ENCODE results near the gene LRRC8C.

Gene LRRC8C

DNA sequence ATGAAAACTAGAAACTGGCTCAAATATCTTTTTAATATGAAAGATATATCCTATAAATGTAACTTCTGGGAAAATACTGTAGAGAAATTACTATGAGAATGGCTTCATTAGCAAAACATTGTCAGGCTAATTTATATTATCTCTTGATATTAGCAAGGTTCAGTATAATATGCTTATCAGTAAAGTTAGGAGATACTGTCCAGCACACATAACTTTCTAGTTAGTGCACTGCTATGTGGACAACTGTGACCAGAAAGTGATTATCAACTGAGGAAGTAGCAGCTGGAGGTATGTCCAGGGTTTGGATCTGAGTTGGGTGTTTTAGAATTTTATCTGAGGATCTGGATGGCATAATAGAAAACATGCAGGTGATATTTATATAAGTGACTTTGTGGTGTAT, 7.5 kb downstream of the LRRC8C start:
- peaks cover 11% of the 10 kb centered on the region for H3K27me3 ChIP-seq (ENCODE audit: control insufficient read depth, insufficient read depth, low read length)
- no peak overlapping the region for H3K27ac ChIP-seq (ENCODE audit: low read length)
- H3K4me3 ChIP-seq (ENCODE audit: low read length) = no peak overlapping the region
- no peak overlapping the region for H3K9ac ChIP-seq (ENCODE audit: low read length)
- H3K4me1 ChIP-seq (ENCODE audit: control insufficient read depth, low read depth, low read length) = no peaks in the 10 kb centered on the region
- H3K9me3 ChIP-seq (ENCODE audit: control insufficient read depth, low read depth, low read length) = no peaks in the 10 kb centered on the region
- H3K36me3 ChIP-seq (ENCODE audit: control insufficient read depth, low read depth, low read length) = no peaks in the 10 kb centered on the region

DNA sequence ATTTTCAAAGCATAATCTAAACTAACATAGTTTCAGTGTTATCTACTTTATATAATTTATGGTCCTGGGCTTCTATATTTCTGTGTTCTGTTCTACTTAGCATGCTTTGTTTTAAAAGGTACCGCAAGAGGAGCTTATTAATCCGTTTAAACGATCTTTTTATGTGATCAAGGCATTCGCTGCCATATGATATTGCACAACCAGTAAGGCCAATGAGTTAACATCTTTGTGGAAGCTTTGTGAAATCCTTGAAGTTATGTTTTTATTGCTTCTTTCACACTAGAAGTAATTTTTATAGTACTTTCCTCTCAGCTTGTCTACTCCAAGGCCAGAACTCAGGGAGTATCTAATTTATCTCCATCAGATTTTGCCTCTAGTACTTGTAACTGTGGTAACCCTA, 8.9 kb downstream of the LRRC8C start:
- no peaks in the 10 kb centered on the region for H3K9me3 ChIP-seq (ENCODE audit: control insufficient read depth, low read depth, low read length)
- no peak overlapping the region for H3K9ac ChIP-seq (ENCODE audit: low read length)
- no peaks in the 10 kb centered on the region for H3K4me1 ChIP-seq (ENCODE audit: control insufficient read depth, low read depth, low read length)
- no peaks in the 10 kb centered on the region for H3K36me3 ChIP-seq (ENCODE audit: control insufficient read depth, low read depth, low read length)
- no peak overlapping the region for H3K4me3 ChIP-seq (ENCODE audit: low read length)
- no peaks in the 10 kb centered on the region for H3K27me3 ChIP-seq (ENCODE audit: control insufficient read depth, insufficient read depth, low read length)
- no peak overlapping the region for H3K27ac ChIP-seq (ENCODE audit: low read length)

DNA sequence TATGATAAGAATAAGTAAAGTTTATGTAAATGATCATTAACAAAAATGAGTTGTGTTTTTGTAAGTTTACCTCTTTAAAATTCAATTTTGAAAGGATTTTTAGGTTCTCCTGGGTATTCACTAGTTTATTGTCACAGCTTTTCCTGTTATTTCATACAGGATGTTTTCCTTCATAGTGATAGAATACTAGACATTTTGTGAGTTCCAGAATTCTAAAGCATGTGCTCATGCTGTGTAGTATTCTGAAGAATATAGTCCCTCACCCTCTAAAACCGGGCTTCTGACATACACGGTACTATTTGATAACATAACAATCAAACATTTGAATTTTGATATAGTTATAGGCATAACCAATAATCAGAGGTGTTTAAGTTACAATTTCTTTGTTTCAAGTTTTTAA, 10.7 kb downstream of the LRRC8C start:
- H3K36me3 ChIP-seq (ENCODE audit: control insufficient read depth, low read depth, low read length) = no peaks in the 10 kb centered on the region
- H3K9ac ChIP-seq (ENCODE audit: low read length) = no peak overlapping the region
- no peak overlapping the region for H3K27ac ChIP-seq (ENCODE audit: low read length)
- no peaks in the 10 kb centered on the region for H3K27me3 ChIP-seq (ENCODE audit: control insufficient read depth, insufficient read depth, low read length)
- H3K4me1 ChIP-seq (ENCODE audit: control insufficient read depth, low read depth, low read length) = no peaks in the 10 kb centered on the region
- no peak overlapping the region for H3K4me3 ChIP-seq (ENCODE audit: low read length)
- no peaks in the 10 kb centered on the region for H3K9me3 ChIP-seq (ENCODE audit: control insufficient read depth, low read depth, low read length)

DNA sequence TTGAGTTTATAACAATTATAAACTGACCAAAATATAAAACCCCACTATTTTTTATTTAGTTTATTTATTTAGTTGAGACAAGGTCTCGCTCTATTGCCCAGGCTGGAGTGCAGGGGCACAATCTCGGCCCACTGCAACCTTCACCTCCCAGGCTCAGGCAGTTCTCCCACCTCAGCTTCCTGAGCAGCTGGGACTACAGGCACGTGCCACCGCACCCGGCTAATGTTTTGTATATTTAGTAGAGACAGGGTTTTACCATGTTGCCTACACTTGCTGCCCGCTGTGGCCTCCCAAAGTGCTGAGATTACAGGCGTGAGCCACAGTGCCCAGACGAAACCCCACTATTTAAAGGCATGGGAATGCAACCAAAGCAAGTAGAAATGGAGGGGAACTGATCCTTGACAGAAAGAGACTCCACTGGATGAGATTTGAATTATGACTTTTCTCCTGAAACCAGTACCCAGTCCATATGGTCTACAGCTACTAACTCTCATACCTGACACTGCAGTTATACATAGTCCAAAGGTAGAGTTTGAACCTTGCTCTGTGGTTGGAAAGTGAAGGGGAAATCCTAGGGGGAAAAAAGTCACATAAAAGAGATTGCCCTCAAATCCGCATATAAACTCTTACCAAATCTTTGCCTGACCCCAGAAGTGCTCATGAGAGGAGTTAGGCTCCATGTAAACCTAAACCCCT, 11.3 kb downstream of the LRRC8C start:
- H3K9ac ChIP-seq (ENCODE audit: low read length) = no peak overlapping the region
- H3K4me3 ChIP-seq (ENCODE audit: low read length) = no peak overlapping the region
- H3K27ac ChIP-seq (ENCODE audit: low read length) = no peak overlapping the region
- H3K36me3 ChIP-seq (ENCODE audit: control insufficient read depth, low read depth, low read length) = no peaks in the 10 kb centered on the region
- no peaks in the 10 kb centered on the region for H3K27me3 ChIP-seq (ENCODE audit: control insufficient read depth, insufficient read depth, low read length)
- no peaks in the 10 kb centered on the region for H3K4me1 ChIP-seq (ENCODE audit: control insufficient read depth, low read depth, low read length)
- no peaks in the 10 kb centered on the region for H3K9me3 ChIP-seq (ENCODE audit: control insufficient read depth, low read depth, low read length)

DNA sequence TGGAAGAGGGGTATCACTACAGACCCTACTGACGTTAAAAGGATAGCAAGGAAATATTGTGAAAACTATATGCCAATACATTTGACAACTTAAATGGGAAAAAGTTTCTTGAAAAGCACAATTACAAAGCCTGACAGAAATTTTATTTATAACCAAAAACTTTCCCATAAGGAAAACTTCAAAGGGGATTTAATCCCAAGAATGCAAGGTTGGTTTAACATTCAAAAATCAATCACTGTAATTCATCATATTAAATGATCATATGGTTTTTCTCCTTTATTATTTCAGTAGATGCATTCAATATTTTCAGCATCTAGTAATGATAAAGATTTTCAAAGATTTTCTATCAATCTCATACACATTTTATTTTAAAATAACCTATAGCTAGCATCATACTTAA, 13.3 kb downstream of the LRRC8C start:
- H3K4me1 ChIP-seq (ENCODE audit: control insufficient read depth, low read depth, low read length) = peaks cover 3% of the 10 kb centered on the region
- H3K36me3 ChIP-seq (ENCODE audit: control insufficient read depth, low read depth, low read length) = no peaks in the 10 kb centered on the region
- no peak overlapping the region for H3K27ac ChIP-seq (ENCODE audit: low read length)
- H3K9ac ChIP-seq (ENCODE audit: low read length) = no peak overlapping the region
- no peaks in the 10 kb centered on the region for H3K27me3 ChIP-seq (ENCODE audit: control insufficient read depth, insufficient read depth, low read length)
- H3K4me3 ChIP-seq (ENCODE audit: low read length) = no peak overlapping the region
- no peaks in the 10 kb centered on the region for H3K9me3 ChIP-seq (ENCODE audit: control insufficient read depth, low read depth, low read length)

DNA sequence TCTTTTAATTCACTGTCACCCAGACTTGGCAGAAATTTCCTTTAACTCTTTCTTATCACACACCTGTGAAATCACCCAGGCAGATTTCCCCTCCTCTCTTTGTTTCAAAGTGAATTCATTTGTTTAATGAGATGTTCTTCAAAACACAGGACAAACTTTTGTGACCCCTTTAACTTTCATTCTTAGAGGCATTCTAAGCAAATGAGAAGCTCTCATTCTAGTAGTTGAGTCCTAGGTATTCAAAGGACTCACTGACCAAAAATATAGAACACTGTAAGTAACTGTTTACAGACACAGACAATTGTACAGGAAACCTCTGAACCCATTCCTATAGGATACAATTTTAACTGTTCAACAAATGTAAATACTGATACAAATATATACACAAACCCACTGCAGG, 16.9 kb downstream of the LRRC8C start:
- H3K4me3 ChIP-seq (ENCODE audit: low read length) = no peak overlapping the region
- peaks cover 3% of the 10 kb centered on the region for H3K4me1 ChIP-seq (ENCODE audit: control insufficient read depth, low read depth, low read length)
- H3K27me3 ChIP-seq (ENCODE audit: control insufficient read depth, insufficient read depth, low read length) = no peaks in the 10 kb centered on the region
- no peak overlapping the region for H3K27ac ChIP-seq (ENCODE audit: low read length)
- H3K9ac ChIP-seq (ENCODE audit: low read length) = peak overlapping the region; percentile 6
- H3K9me3 ChIP-seq (ENCODE audit: control insufficient read depth, low read depth, low read length) = no peaks in the 10 kb centered on the region
- H3K36me3 ChIP-seq (ENCODE audit: control insufficient read depth, low read depth, low read length) = no peaks in the 10 kb centered on the region

DNA sequence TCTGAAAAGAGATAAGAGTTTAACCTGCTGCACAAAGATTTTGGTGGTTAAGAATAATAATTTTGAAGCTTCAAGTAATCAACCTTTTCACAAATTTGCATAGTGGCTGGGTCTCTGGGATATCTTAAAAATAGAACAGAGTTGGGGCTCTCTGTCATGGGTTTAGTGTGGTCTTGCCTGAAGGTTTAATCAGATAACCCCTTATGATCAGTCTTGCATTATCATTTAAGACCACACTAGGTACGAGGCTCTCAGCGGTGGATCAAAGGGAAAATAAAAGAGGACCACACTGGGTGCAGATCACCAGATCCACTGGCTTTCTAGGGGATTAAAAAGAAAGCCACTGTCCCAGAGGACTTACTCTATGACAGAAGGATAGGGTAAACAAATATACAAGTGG, 19.5 kb downstream of the LRRC8C start:
- Histone ChIP-seq H3K4me3 (ENCODE audit: low read length) (no peak overlapping the region), H3K36me3 (ENCODE audit: control insufficient read depth, low read depth, low read length) (no peaks in the 10 kb centered on the region), H3K9ac (ENCODE audit: low read length) (no peak overlapping the region), H3K27ac (ENCODE audit: low read length) (no peak overlapping the region), H3K27me3 (ENCODE audit: control insufficient read depth, insufficient read depth, low read length) (no peaks in the 10 kb centered on the region), H3K9me3 (ENCODE audit: control insufficient read depth, low read depth, low read length) (no peaks in the 10 kb centered on the region), H3K4me1 (ENCODE audit: control insufficient read depth, low read depth, low read length) (peaks cover 3% of the 10 kb centered on the region)

DNA sequence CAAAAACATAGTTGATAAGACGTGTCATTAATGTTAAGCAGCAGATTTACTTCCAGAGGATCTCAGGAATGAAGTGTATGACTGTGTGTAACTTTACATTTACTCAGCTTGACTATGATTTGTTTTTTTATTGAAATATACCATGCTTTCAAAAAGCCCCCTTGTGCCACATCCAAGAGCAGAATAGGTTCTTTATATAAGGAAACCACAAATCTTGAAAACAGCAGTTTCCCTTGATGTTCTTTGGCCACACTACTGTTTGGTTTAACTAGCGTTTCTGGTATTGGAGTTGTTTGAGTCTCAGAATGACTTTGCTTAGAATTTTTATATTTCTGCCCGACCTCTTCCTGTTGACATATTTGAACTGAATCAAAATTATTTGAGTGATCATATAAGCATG, 25.0 kb downstream of the LRRC8C start:
- H3K4me1 ChIP-seq (ENCODE audit: control insufficient read depth, low read depth, low read length) = no peaks in the 10 kb centered on the region
- H3K9ac ChIP-seq (ENCODE audit: low read length) = no peak overlapping the region
- H3K27me3 ChIP-seq (ENCODE audit: control insufficient read depth, insufficient read depth, low read length) = no peaks in the 10 kb centered on the region
- no peaks in the 10 kb centered on the region for H3K36me3 ChIP-seq (ENCODE audit: control insufficient read depth, low read depth, low read length)
- H3K4me3 ChIP-seq (ENCODE audit: low read length) = no peak overlapping the region
- H3K27ac ChIP-seq (ENCODE audit: low read length) = no peak overlapping the region
- H3K9me3 ChIP-seq (ENCODE audit: control insufficient read depth, low read depth, low read length) = no peaks in the 10 kb centered on the region

DNA sequence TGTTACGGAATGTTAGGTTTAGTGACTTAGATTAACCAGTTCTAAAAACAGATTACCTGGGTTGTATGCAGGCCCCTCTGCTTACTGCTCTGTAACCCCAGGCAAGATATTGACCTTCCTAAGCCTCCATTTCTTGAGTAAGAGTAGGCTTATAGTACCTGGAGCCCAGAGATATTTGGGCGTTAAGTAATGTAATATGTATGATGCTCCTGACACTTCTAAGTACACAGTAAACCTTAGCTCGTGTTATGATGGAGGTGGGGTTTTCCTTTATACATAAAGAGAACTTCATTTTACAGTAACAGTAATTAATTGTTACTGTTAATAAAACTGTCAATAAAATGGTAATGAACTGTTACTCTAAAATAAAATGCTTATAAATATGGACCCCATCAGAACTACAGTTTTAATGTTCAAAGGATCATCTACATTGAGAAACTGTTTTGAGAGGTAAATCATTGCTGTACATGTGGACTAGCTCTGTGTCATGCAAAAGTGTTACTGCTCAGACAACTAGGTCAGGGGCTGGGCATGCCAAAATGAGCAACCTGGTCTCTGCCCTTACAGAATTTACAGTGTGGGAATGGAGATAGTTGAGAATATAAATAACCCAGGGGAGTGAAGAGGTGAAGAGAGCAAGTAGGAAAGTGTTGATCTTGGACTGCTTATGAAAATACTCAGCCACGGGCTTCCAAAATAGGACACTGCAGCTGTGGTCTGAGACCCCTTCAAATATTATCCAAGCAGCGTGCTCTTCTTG, 26.6 kb downstream of the LRRC8C start:
- no peaks in the 10 kb centered on the region for H3K36me3 ChIP-seq (ENCODE audit: control insufficient read depth, low read depth, low read length)
- H3K4me1 ChIP-seq (ENCODE audit: control insufficient read depth, low read depth, low read length) = no peaks in the 10 kb centered on the region
- H3K4me3 ChIP-seq (ENCODE audit: low read length) = no peak overlapping the region
- no peak overlapping the region for H3K27ac ChIP-seq (ENCODE audit: low read length)
- H3K27me3 ChIP-seq (ENCODE audit: control insufficient read depth, insufficient read depth, low read length) = no peaks in the 10 kb centered on the region
- no peaks in the 10 kb centered on the region for H3K9me3 ChIP-seq (ENCODE audit: control insufficient read depth, low read depth, low read length)
- no peak overlapping the region for H3K9ac ChIP-seq (ENCODE audit: low read length)

DNA sequence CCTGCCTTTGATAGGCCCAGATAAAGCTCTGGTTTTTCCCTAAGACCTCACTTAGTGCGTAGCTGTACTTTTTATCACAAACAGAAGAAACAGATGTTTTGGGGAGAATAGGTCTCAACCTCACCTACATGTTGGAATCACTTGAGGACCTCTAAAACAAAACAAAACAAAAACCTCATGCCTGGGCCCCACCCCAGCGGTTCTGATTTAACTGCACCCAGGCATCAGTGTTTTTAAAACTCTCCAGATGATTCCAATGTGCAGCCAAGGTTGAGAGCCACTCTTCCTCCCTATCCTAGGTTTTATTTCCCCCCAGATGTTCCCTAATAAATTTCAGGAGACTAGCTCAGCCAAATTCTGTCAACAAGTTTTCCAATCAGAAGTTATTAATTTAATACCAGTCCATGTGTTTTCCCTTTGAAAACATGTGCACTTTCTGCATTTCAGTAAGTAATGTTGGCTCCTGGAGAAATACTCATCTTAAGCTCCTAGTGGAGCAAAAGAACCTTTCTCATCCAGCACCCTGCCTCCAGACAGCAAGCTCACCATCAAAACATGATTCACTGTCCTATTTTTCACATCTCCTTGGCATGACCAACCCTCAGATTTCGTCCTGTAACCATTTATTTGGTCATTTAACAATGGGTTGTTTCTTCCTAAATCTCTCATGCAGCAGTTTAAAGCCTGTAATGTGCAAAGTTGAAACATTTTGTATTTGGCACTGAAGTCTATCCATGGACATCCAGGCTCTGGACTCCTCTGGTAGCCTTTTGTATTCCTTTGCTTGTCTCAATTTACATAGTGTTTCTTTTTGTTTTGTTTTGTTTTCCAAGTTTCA, 27.5 kb downstream of the LRRC8C start:
- Histone ChIP-seq H3K27me3 (ENCODE audit: control insufficient read depth, insufficient read depth, low read length) (no peaks in the 10 kb centered on the region), H3K4me1 (ENCODE audit: control insufficient read depth, low read depth, low read length) (no peaks in the 10 kb centered on the region), H3K27ac (ENCODE audit: low read length) (no peak overlapping the region), H3K9ac (ENCODE audit: low read length) (no peak overlapping the region), H3K4me3 (ENCODE audit: low read length) (no peak overlapping the region), H3K36me3 (ENCODE audit: control insufficient read depth, low read depth, low read length) (no peaks in the 10 kb centered on the region), H3K9me3 (ENCODE audit: control insufficient read depth, low read depth, low read length) (no peaks in the 10 kb centered on the region)

DNA sequence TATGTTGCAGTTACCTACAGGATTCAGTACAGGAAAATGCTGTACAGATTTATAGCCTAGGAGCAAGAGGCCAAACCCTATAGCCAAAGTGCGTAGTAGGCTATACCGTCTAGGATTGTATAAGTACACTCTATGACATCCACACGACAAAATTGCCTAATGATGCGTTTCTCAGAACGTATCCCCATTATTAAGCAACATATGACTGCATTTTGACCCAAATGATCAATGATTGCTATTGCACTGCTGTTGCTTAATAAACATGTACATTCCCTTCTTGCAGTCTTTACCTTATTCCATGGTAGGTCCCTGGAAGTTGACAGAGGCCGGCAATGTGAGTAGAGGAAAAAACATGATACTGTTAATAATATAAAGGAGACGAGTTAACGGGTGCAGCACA, 33.0 kb downstream of the LRRC8C start:
- no peak overlapping the region for H3K9ac ChIP-seq (ENCODE audit: low read length)
- no peak overlapping the region for H3K4me3 ChIP-seq (ENCODE audit: low read length)
- no peak overlapping the region for H3K27ac ChIP-seq (ENCODE audit: low read length)
- H3K4me1 ChIP-seq (ENCODE audit: control insufficient read depth, low read depth, low read length) = no peaks in the 10 kb centered on the region
- H3K9me3 ChIP-seq (ENCODE audit: control insufficient read depth, low read depth, low read length) = no peaks in the 10 kb centered on the region
- H3K36me3 ChIP-seq (ENCODE audit: control insufficient read depth, low read depth, low read length) = no peaks in the 10 kb centered on the region
- no peaks in the 10 kb centered on the region for H3K27me3 ChIP-seq (ENCODE audit: control insufficient read depth, insufficient read depth, low read length)
